ENCODE results near the gene C1QTNF8.

GRCh38 chr16:1119766-1120576, 23.9 kb upstream of the C1QTNF8 start:
- TF ChIP-seq, protein P1, sequence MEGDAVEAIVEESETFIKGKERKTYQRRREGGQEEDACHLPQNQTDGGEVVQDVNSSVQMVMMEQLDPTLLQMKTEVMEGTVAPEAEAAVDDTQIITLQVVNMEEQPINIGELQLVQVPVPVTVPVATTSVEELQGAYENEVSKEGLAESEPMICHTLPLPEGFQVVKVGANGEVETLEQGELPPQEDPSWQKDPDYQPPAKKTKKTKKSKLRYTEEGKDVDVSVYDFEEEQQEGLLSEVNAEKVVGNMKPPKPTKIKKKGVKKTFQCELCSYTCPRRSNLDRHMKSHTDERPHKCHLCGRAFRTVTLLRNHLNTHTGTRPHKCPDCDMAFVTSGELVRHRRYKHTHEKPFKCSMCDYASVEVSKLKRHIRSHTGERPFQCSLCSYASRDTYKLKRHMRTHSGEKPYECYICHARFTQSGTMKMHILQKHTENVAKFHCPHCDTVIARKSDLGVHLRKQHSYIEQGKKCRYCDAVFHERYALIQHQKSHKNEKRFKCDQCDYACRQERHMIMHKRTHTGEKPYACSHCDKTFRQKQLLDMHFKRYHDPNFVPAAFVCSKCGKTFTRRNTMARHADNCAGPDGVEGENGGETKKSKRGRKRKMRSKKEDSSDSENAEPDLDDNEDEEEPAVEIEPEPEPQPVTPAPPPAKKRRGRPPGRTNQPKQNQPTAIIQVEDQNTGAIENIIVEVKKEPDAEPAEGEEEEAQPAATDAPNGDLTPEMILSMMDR (conservative IDR thresholded peaks at IDR 0.05; ENCODE audit: low read length), result no peak
- no peak for TF ChIP-seq EZH2phosphoT487 (IDR thresholded peaks at IDR 0.05; ENCODE audit: borderline replicate concordance, low read depth, low read length)
